Activated CD4-positive, alpha-beta T cell treated with anti-CD3 and anti-CD28 coated beads, Interleukin-2, amount 50 U/mL, for 48 hours (primary cell): Measurements from ENCODE around the gene FHAD1.

Experiments
- DNase-seq, 2 experiments: peaks; one replicate each; pipeline ENCODE4 v3.0.0-alpha.2; 2020

FHAD1 gene

DNA sequence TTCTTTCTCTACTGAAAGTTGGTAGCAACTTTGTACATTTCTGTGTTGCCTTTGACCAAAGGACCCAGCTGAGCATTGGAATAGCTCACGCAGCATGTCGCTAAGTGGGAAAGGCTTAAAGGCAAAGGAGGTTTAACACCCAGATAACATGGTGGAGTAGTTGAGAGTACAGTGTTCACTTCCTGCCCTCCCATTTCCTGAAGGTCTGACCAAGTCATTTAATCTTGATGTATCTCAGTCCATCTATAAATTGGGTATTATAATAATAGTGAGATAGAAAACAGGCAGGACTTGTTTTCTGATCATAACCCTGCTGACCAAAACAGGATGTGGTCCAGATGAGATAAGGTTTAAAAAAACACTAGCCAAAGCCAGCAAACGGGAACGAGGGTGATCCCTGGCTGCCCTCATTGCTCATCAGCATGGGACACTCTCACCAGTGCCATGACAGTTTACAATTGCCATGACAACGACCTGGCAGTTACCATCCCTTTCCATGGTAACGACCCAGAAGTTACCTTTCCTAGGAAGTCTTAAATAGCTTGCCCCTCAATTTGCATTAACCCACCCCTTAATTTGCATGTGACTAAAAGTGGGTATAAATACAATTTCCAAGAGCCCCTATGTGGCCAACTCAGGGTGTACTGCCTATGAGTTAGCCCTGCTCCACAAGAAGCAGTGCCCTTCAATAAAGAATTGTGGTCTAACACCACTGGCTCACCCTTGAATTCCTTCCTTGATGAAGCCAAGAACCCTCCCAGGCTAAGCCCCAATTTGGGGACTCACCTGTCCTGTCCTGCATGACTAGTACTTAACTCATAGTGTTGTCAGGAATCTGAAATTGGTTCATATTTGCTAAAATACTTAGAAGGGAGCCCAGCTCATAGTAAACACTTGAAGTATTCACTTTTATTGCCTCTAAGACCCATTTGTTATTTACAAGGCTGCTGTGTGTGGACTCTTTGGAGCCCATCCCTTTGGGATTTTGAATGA is 28.4 kb upstream of the FHAD1 start:
- DNase-seq, result no peak

DNA sequence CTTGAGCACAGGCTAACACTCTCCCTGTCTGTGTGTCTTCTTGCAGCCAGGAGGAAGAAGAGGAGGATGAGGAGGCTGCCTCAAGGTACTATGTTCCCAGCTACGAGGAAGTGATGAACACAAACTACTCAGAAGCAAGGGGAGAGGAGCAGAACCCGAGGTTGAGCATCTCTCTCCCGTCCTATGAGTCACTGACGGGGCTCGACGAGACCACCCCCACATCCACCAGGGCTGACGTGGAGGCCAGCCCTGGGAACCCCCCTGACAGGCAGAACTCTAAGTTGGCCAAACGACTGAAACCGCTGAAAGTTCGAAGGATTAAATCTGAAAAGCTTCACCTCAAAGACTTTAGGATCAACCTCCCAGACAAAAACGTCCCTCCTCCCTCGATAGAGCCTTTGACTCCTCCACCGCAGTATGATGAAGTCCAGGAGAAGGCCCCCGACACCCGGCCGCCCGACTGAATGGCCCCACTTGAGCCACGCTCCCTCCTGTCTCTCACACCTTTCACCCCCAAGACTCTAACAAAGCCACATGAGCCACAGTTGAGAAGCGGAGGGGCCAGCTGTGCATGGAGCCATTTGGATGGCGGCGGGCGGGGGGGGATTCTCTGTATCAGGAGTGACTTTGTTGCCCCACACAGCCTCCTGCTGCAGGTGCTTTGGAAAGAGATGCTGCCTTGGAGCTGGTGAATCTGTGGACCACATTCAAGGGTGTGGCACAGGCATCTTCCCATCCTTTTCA is 27.6 kb upstream of the FHAD1 start:
- DNase-seq, result no peak

DNA sequence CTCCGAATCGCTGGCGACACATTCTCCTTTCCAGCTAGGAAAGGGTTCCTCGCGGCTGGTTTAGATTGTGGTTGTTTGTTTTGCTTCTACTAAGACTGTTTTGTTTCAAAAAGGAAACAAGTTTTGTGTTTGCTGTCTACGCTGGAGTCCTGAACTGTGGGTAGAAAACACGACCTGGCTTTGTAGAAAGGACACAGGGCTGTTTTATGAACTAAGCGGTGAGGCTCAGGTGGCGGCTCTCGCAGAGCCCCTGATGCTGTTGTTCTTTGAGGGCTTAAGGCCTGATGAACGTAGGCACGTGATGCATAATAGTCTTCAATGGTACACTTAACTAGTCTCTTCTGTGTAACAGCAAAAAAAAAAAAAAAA is 27.0 kb upstream of the FHAD1 start:
- no peak for DNase-seq

DNA sequence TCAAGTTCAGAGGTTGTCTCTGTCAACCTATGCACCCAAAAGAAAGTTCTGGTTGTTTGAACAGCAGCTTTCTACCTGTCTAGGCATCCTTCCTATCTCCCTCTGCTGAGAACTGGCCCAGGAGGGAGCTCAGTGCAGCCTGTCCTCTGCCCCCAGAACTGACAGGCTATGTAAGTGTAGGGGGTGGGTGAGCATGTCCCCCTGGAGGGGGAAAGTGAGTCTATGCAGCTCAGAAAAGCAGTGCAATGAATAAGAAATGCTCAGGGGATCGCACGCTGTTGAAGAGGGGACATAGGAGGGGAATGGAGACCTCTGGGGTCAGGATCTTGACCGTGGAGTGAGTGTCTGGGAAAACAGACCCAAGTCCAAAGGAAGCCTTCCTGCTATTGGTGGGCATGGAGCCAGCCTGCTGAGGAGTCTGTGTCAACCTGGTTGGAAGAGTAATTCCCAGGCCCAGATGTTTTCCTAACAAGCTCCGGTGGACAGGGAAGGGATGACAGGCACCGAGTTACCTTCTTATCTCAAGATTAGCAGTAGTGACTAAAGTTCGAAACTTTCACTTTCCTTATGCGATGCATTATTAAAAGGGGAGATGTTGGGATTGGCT is 26.1 kb upstream of the FHAD1 start:
- DNase-seq, result no peak

DNA sequence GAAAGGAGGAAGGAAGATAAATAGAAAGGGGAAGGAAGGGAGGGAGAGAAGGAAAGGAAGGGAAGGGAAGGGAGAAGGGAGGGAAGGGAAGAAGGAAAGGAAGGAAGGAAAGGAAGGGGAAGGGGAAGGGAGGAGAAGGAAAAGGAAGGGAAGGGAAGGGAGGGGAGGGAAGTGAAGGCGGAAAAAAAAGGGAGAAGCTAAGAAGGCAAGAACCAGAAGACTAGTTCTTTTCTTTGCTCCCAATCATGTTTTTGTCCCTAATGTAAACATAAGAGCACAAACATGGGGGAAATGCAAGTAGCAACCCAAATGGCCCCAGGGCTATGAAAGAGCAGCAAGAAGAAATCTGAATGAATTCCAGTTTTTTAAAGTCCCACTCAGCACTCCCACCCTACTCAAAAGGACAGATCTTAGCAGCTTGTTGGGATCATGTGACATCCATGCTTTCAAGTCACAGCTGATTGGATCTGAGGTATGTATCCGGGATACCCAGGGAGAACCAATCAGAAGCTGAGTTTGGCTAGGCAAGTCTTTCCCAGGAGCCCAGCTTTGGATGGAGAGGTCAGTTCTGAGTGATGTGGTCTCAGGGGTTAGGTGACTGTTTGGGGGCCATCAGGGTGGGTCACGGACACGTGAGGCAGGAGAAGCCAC is 24.2 kb upstream of the FHAD1 start:
- no peak for DNase-seq

DNA sequence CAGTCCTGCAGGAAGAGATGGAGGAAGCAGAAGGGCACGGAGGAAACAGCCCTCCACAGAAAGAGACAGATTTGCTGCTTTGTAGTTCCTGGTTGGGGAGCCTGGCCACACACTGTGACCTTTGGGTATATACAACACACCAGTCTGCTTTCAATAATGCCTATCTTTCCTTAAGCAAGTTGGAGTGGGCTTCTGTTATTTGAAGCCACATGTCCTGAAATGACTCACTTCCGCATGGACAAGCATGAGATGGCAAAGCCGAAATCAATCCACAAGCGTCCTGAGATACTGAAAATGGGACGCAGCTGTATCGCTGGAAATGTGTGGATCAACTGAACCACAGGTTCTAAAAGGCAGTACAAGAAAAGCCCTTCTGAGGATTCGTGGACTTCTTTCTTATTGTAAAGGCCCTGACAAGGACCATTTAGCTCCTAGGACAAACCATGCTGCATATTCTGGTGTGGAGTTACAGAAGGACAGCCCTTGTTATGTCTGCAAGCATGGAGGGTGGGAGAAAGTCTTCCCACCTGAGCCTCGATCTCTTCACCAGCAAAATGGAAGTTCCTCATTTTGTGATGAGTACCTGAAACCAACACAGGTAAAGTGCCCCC is 22.7 kb upstream of the FHAD1 start:
- no peak for DNase-seq

DNA sequence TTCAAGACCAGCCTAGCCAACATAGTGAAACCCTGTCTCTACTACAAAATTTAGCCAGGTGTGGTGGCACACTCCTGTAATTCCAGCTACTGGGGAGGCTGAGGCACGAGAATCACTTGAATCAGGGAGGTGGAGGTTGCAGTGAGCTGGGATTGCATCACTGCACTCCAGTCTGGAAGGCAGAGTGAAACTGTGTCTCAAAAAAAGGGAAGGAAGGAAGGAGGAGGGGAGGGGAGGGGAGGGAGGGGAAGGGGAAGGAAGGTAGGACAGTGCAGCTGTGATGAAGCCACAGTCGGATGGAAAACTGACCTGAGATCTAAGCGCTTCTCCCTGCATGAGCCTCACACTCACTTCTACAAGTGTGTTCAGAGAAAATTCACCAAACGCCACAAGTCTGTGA is 22.0 kb upstream of the FHAD1 start:
- no peak for DNase-seq

DNA sequence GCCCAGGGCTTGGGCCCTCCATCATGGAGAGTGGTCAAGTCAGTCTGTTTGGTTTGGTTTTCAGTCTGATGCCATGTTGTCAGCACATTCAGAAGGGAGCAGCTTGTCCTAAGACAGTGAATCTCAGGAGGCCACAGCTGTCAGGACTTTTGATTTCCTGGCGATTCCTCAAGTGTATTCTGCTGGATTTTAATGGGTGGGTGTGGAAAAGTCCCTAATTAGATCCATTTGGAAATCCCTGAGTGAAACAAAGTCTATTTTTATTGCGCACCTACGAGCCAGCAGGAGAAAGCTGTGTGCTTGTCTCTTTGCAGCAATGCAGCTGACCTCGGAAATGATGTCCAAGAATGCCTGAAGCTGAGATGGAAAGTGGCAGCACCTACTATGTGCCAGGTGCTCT is 21.6 kb upstream of the FHAD1 start:
- no peak for DNase-seq

DNA sequence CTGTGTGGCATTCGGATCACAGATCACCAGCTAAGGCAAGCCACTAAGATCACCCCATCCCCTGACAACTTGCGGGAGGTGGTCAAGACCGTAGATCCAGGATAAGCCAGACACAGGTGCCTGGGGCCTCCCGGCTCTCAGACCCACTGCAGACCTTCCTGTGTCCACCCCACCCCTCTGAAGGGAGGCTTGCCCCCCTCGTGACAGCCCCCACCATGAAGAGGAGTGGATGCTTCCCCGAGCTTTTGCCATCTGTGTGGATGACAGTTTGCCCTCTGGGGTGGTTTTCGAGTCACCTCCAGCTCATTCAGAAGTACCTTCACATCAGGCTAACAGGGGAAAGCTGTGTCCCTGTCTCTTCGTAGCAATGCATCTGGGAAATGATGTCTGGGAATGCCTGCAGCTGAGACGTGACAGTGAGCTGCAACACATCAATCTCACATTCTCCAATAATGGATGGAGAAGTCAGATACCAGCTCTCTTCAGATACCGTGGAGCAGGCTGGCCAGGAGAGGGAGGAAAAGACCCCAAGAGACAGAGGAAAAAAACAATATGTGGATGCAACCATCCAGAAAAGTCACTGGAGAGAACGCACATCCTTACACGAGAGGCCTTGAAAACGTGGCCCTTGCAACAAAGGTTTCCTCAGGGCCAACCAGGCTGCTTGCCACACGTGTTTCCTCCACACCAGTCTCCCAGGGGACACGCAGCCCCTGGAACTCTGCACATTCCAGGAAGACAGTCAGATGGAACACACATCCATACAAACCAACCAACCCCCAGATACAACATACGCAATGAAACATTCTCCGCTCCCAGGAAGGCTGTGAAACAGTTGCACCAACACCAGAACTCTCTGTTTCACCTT is 20.4 kb upstream of the FHAD1 start:
- no peak for DNase-seq

DNA sequence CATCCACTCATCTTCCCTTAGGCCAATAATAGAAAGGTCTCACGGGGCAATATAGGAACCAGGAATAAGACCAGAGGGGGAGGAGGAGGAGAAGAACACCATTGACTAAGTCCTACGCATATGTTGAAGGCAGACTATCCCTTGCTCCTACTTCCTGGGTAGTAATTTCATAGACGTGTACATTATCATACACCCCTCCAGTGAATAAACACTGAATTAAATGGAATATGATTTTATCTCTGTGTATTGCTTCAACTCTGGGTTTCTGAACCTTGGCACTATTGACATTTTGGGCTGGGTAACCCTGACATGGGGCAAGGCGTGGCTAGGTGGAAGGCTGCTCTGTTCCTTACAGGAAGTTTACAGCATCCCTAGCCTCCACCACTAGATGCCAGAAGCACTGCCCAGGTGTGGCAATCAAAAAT is 17.3 kb upstream of the FHAD1 start:
- no peak for DNase-seq

DNA sequence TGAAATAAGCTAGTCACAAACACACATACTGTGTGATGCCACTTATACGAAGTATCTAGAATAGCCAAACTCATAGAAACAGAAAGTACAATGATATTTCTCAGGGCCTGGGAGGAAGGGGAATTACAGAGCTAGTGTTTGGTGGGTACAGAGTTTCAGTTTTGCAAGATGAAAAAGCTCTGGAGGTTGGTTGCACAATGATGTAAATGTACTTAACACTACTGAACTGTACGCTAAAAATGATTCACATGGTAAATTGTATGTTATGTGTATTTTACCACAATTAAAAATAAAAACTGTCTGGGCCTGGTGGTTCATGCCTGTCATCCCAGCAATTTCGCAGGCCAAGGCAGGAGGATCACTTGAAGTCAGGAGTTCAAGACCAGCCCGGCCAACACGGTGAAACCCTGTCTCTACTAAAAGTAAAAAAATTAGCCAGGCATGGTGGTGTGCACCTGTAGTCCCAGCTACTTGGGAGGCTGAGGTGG is 15.3 kb upstream of the FHAD1 start:
- DNase-seq, result peak; percentile 37 to 53

DNA sequence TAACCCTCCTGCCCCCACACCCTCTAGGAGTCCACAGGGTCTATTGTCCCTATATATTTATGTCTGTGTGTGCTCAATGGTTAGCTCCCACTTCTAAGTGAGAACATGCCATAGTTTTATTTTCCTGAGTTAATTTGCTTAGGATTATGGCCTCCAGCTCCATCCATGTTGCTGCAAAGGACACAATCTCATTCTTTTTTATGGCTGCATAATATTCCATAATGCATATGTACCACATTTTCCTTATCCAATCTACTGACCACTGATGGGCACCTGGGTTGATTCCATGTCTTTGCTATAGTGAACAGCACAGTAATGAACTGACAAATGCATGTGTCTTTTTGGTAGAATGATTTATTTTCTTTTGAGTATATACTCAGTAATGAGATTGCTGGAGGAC is 13.3 kb upstream of the FHAD1 start:
- DNase-seq, result no peak

DNA sequence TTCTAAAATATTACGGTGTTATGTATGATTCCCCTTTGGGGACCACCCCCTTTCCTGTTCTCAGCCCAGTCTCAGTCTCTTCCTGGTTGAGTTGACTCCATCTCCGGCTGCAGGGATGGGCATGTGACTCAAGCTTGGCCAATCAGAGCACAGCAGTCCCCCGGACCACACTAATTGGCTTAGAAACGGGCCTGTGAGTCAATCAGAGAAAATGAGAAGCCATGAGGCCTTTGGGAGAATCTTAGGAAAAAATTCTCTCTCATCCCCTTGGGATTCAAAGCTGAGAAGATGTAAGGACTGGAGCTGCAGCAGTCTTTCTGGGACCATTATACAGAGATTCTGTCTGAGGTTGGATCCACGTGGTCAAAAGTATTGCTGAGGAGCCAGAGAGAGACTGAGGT is 10.7 kb upstream of the FHAD1 start:
- no peak for DNase-seq

DNA sequence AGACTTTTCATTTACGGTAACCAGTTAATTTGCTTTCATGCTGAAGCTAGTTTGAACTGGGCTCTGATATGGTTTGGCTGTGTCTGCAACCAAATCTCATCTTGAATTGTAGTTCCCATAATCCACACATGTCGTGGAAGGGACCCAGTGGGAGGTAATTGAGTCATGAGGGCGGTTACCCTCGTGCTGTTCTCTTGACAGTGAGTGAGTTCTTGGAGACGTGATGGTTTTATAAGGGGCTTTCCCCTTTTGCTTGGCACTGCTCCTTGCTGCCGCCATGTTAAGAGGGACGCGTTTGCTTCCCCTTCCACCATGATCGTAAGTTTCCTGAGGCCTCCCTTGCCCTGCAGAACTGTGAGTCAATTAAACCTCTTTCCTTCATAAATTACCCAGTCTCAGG is 10.3 kb upstream of the FHAD1 start:
- DNase-seq, result no peak

DNA sequence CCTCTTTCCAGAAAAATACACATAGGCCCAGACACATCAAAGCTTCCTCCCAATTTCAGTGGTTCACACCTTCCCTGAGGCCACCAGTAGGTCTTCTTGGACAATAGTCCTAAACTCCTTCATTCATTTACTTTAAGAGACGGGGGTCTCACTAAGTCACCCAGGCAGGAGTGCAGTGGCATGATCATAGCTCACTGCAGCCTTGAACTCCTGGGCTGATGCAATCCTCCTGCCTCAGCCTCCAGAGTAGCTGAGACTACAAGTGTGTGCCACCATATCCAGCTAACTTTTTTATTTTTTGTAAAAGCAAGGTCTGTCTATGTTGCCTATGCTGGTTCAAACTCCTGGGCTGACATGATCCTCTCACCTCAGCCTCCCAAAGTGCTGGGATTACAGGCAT is 8.2 kb upstream of the FHAD1 start:
- no peak for DNase-seq

DNA sequence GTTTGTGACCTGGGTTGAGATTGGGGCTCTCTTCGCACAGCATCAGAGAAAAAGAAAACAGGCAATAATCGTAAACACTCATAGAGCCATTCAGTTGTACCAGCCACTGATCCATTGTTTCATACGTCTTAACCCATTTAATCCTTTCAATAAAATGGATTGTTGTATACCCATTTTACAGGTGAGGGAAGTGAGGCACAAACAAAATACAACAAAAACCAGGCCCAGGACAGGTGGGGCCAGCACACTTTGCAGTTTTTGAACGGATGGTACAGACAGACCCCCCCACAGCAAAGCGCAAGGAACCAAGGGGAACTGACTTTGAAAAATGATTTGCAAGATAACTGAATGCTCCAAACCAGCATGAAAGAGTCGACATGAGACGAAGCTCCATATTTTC is 4.3 kb upstream of the FHAD1 start:
- DNase-seq, result no peak

DNA sequence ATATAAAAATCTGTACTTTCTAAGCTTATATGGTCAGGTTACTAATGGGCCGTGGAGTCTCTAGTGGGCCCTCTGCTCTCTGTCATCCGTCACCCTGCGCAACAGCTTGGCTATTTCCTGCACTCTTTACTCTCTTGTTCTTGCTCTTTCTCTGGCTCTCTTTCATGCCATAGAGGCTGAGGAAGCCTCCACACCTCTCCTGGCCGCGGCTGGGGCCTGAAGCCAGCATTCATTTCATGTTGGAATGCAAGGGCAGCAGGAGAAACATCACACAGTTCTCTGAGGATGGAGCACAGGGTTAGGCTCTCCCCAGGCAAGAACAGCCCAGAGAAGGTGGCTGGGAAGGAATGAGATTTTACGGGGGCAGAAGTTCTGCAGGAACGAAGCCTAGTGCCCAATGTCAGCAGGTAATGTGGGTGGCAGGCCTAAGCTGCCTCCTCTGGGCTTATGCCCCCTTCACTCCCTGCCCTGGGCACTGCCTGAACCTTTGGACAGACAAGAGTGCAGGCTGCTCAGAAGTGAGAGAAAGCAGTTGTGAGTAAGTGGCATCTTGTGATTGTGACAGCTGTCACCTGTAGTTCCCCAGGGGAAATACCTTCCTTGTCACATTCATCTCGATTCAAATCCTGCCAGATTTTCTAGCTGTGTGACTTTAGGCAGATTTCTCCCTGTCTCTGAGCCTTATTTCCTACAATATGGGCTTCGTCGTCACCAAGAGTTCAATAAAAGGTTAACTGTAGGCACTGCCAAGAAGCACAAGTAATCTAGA is 3.6 kb upstream of the FHAD1 start:
- DNase-seq, result no peak

DNA sequence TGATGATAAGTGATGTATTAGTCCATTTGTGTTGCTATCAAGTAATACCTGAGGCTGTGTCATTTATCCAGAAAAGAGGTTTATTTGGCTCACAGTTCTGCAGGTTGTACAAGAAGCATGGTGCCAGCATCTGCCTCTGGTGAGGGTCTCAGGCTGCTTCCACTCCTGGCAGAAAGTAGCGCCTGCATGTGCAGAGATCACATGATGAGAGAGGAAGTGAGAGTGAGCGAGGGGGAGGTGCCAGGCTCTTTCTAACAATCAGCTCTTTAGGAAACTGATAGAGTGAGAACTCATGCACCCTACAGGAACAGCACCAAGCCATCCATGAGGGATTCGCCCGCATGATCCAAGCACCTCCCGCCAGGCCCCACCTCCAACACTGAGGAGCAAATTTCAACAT is 2.2 kb upstream of the FHAD1 start:
- DNase-seq, result no peak

DNA sequence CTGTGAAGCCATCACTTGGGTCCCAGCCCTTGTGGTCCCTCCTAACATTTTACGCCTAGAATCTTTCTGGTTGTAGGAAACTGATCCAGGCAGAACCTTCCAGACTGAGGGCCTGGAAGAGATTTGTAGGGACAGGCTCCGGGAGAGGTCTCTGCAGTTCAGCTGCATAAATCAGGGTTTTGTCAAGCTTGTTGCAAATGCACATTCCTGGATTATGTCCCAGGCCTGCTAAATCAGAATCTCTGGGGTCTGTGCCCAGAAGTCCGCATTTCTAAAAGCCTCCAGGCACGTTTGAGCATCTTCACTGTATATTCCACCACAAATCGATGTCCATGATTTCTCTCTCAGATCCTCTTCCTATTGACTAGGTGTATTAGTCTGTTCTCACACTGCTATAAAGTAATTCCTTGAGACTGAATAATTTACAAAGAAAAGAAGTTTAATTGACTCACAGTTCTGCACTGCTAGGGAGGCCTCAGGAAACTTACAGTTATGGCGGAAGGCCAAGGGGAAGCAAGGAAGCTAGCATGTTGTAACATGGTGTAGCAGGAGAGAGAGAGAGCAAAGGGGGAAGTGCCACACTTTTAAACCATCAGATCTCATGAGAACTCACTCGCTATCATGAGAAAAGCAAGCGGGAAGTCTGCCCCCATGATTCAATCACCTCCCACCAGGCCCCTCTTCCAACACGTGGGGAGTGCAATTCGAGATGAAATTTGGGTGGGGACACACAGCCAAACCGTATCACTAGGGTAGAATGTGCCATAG is 1.2 kb upstream of the FHAD1 start:
- DNase-seq, result no peak

DNA sequence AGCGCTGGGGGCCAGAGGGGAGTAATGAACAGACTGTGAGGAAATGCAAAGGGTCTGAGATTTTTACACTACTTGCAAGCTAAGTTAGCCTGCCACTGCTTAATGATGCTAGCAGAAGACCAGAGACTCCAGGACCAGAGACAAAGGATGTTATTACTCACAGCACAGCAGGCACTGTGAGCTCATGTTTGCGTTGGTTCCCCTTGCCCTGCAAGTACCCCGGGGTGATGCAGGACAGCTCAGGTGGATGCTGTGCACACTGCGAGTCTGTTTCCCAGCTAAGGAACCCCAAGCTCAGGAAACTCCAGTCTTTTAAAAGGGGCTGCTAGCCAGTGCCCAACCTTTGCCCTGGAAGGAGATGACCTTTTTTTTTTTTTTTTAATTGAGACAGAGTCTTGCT is 1.2 kb downstream of the FHAD1 start:
- no peak for DNase-seq
